ENCODE data around the gene ADGB. TPM values are rescaled to one million over a fixed set of nuclear protein-coding genes. Genes with fewer than 3 reads are reported as not detected.

ADGB gene
- total RNA-seq, 1 donor from 2014 or later = not detected

DNA sequence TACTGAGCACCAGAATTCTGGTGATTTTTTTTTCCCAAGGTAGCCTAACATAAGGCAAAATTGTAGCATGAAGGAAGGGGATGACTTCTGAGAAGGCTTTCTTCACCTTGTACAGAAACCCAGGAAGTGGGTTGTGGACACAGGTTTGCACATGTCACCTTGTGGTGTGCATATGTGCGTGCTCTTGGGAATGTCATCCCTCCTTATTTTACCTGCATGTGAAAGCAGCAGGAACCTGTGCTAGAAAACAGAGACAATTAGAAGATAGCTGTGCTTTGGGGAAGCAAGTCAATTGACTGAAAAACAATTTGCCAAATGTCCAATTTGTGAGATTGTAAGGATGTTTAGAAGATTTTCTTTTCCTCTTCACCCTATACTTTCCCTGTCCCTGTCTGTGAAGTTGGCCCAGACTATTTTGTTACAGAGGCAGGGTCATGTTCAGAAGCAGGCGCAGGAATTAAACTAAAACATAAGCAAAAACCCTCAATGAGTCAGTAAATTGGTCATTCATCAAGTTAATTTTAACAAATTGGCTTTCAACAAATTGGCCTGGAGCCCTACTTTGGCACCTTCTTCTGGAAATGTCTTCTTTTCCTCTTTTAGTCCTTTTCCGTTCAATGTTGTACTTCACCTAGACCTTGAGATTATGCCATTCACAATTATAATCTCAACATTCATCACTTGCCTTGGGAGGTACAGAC lies 261.2 kb downstream of the ADGB start:
- H3K27ac ChIP-seq (replicated peaks) = no peak overlapping the region
- intact Hi-C loops (cut with micrococcal nuclease) = loop anchor here (5.0 kb wide), 1 partner anchor 427 kb away; no protein-coding TSS in a partner anchor
- no peak for TF ChIP-seq CTCF (IDR thresholded peaks at IDR 0.05; ENCODE audit: borderline replicate concordance)
- H3K27me3 ChIP-seq (ENCODE audit: low read depth) = no peaks in the 10 kb centered on the region
- H3K4me1 ChIP-seq = no peaks in the 10 kb centered on the region
- no peaks in the 10 kb centered on the region for H3K36me3 ChIP-seq
- no peak overlapping the region for H3K4me3 ChIP-seq
- no peak for DNase-seq
- no peaks in the 10 kb centered on the region for H3K9me3 ChIP-seq (replicated peaks)

- Histone ChIP-seq H3K4me1 (no peaks in the 10 kb centered on the region), H3K27me3 (ENCODE audit: low read depth) (no peaks in the 10 kb centered on the region), H3K4me3 (no peak overlapping the region), H3K36me3 (no peaks in the 10 kb centered on the region), H3K9me3 (replicated peaks) (no peaks in the 10 kb centered on the region), H3K27ac (replicated peaks) (no peak overlapping the region)
- no peak for DNase-seq
- no peak for TF ChIP-seq CTCF (IDR thresholded peaks at IDR 0.05; ENCODE audit: borderline replicate concordance)
- intact Hi-C loops (cut with micrococcal nuclease) = no loop called here
Measured at GRCh38 chr6:146860583-146860982, 261.8 kb downstream of the ADGB start.

GRCh38 chr6:146861029-146861563 lies 262.3 kb downstream of the ADGB start:
- intact Hi-C loops (cut with micrococcal nuclease) = no loop called here
- no peak overlapping the region for H3K27ac ChIP-seq (replicated peaks)
- TF ChIP-seq CTCF (IDR thresholded peaks at IDR 0.05; ENCODE audit: borderline replicate concordance) = no peak
- no peak overlapping the region for H3K4me3 ChIP-seq
- H3K27me3 ChIP-seq (ENCODE audit: low read depth) = no peaks in the 10 kb centered on the region
- no peak for DNase-seq
- H3K36me3 ChIP-seq = no peaks in the 10 kb centered on the region
- no peaks in the 10 kb centered on the region for H3K9me3 ChIP-seq (replicated peaks)
- H3K4me1 ChIP-seq = no peaks in the 10 kb centered on the region

- TF ChIP-seq CTCF (IDR thresholded peaks at IDR 0.05; ENCODE audit: borderline replicate concordance) = no peak
- no peak for DNase-seq
- intact Hi-C loops (cut with micrococcal nuclease) = no loop called here
- Histone ChIP-seq H3K4me3 (no peak overlapping the region), H3K36me3 (no peaks in the 10 kb centered on the region), H3K27ac (replicated peaks) (no peak overlapping the region), H3K4me1 (no peaks in the 10 kb centered on the region), H3K9me3 (replicated peaks) (no peaks in the 10 kb centered on the region), H3K27me3 (ENCODE audit: low read depth) (no peaks in the 10 kb centered on the region)
Measured at GRCh38 chr6:146861716-146862115, 262.9 kb downstream of the ADGB start.

DNA sequence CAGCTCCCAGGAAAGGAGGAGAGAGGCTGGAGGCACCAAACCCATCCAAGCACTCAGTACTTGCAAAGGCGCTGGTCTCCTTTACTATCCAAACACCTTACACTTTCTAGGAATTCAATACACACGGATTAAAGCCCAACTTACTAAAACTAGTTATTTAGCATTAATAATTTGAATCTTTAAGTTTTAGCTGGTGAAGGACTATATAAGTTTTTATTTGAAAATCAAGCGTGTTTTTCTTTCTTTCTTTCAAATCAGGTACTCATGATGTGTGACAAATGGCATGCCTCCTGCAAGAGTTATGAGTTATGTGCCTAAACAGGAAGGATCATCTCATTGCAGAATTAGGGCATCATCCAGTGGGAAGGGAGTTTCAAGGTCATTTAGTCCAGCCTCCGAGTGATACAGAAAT lies 263.7 kb downstream of the ADGB start:
- Histone ChIP-seq H3K27me3 (ENCODE audit: low read depth) (no peaks in the 10 kb centered on the region), H3K4me1 (no peaks in the 10 kb centered on the region), H3K36me3 (no peaks in the 10 kb centered on the region), H3K9me3 (replicated peaks) (no peaks in the 10 kb centered on the region), H3K4me3 (no peak overlapping the region), H3K27ac (replicated peaks) (no peak overlapping the region)
- no peak for DNase-seq
- no peak for TF ChIP-seq CTCF (IDR thresholded peaks at IDR 0.05; ENCODE audit: borderline replicate concordance)
- intact Hi-C loops (cut with micrococcal nuclease) = no loop called here

Data from left ventricle myocardium inferior (tissue), 1 donor.